ENCODE data around the gene MT1X. TPM values are rescaled to one million over a fixed set of nuclear protein-coding genes. Genes with fewer than 3 reads are reported as not detected.
A peak's percentile ranks its signal among the peaks of the same experiment; 100 is the strongest.

The MT1X gene
- total and polyA plus RNA-seq, 4 donors = 213 to 3,979 (median 1,403) TPM

GRCh38 chr16:56683424-56684172 lies 1.3 kb downstream of the MT1X start:
- WGBS = 37% methylated on average over 5 of the region's 5 CpGs
- peak in 1 of 2 donors; percentile 3 for TF ChIP-seq RXRA (IDR thresholded peaks at IDR 0.05)
- no peak for TF ChIP-seq ATF3 (IDR thresholded peaks at IDR 0.05)
- TF ChIP-seq EGR1 (IDR thresholded peaks at IDR 0.05; ENCODE audit: low read depth in 2 of 2) = peak in 1 of 2 donors; percentile 15
- no peaks in the 10 kb centered on the region for H3K9me3 ChIP-seq (ENCODE audit: control insufficient read depth in 4 of 4, low read length in 3 of 4)
- H3K27ac ChIP-seq (ENCODE audit: low read depth in 1 of 2, low read length in 2 of 2) = peak overlapping the region; percentile 80 to 89
- H3K4me1 ChIP-seq (ENCODE audit: control insufficient read depth in 4 of 4, insufficient read depth in 4 of 4, low read length in 3 of 4) = peaks cover 4 to 19% (median 10%) of the 10 kb centered on the region in 4 donors
- H3K4me3 ChIP-seq (ENCODE audit: low read depth in 1 of 3, low read length in 3 of 3) = peak overlapping the region; percentile 60 to 78 (median 77)
- no peaks in the 10 kb centered on the region for H3K36me3 ChIP-seq (ENCODE audit: control insufficient read depth in 4 of 4, insufficient read depth in 3 of 4, low read depth in 1 of 4, low read length in 3 of 4)
- H3K9ac ChIP-seq (ENCODE audit: low read depth in 1 of 2, low read length in 2 of 2) = peak overlapping the region; percentile 83
- no peak for DNase-seq (ENCODE audit: low spot score)
- no peaks in the 10 kb centered on the region for H3K27me3 ChIP-seq (ENCODE audit: control insufficient read depth in 4 of 4, insufficient read depth in 4 of 4, low read length in 3 of 4)

GRCh38 chr16:56684256-56684925 lies 2.1 kb downstream of the MT1X start:
- H3K27me3 ChIP-seq (ENCODE audit: control insufficient read depth in 4 of 4, insufficient read depth in 4 of 4, low read length in 3 of 4) = no peaks in the 10 kb centered on the region
- peak overlapping the region; percentile 80 to 89 for H3K27ac ChIP-seq (ENCODE audit: low read depth in 1 of 2, low read length in 2 of 2)
- peak overlapping the region; percentile 60 to 78 (median 77) for H3K4me3 ChIP-seq (ENCODE audit: low read depth in 1 of 3, low read length in 3 of 3)
- no peak for DNase-seq (ENCODE audit: low spot score)
- WGBS = 35% methylated on average over 4 of the region's 4 CpGs
- peak overlapping the region; percentile 39 to 83 for H3K9ac ChIP-seq (ENCODE audit: low read depth in 1 of 2, low read length in 2 of 2)
- H3K9me3 ChIP-seq (ENCODE audit: control insufficient read depth in 4 of 4, low read length in 3 of 4) = no peaks in the 10 kb centered on the region
- peak; percentile 13 for TF ChIP-seq HNF4G (IDR thresholded peaks at IDR 0.05)
- peak; percentile 4 for TF ChIP-seq ATF3 (IDR thresholded peaks at IDR 0.05)
- no peak for TF ChIP-seq GABPA (IDR thresholded peaks at IDR 0.05 in 1 of 2, conservative IDR thresholded peaks at IDR 0.05 in 1 of 2)
- TF ChIP-seq RAD21 (IDR thresholded peaks at IDR 0.05) = no peak
- TF ChIP-seq REST (IDR thresholded peaks at IDR 0.05) = no peak
- peak in 1 of 2 donors; percentile 23 for TF ChIP-seq JUND (IDR thresholded peaks at IDR 0.05)
- peak in 1 of 2 donors; percentile 10 for TF ChIP-seq EGR1 (IDR thresholded peaks at IDR 0.05; ENCODE audit: low read depth in 2 of 2)
- TF ChIP-seq RXRA (IDR thresholded peaks at IDR 0.05) = peak in 1 of 2 donors; percentile 1
- no peaks in the 10 kb centered on the region for H3K36me3 ChIP-seq (ENCODE audit: control insufficient read depth in 4 of 4, insufficient read depth in 3 of 4, low read depth in 1 of 4, low read length in 3 of 4)
- H3K4me1 ChIP-seq (ENCODE audit: control insufficient read depth in 4 of 4, insufficient read depth in 4 of 4, low read length in 3 of 4) = peaks cover 4 to 19% (median 10%) of the 10 kb centered on the region in 4 donors

GRCh38 chr16:56684926-56685590 lies 2.8 kb downstream of the MT1X start:
- Histone ChIP-seq H3K27me3 (ENCODE audit: control insufficient read depth in 4 of 4, insufficient read depth in 4 of 4, low read length in 3 of 4) (no peaks in the 10 kb centered on the region), H3K4me1 (ENCODE audit: control insufficient read depth in 4 of 4, insufficient read depth in 4 of 4, low read length in 3 of 4) (peaks cover 4 to 19% (median 10%) of the 10 kb centered on the region in 4 donors), H3K27ac (ENCODE audit: low read depth in 1 of 2, low read length in 2 of 2) (peak overlapping the region; percentile 80 to 89), H3K9me3 (ENCODE audit: control insufficient read depth in 4 of 4, low read length in 3 of 4) (no peaks in the 10 kb centered on the region), H3K4me3 (ENCODE audit: low read depth in 1 of 3, low read length in 3 of 3) (peak overlapping the region in 2 of 3 donors; percentile 60 to 77), H3K9ac (ENCODE audit: low read depth in 1 of 2, low read length in 2 of 2) (no peak overlapping the region), H3K36me3 (ENCODE audit: control insufficient read depth in 4 of 4, insufficient read depth in 3 of 4, low read depth in 1 of 4, low read length in 3 of 4) (no peaks in the 10 kb centered on the region)
- no peak for DNase-seq (ENCODE audit: low spot score)
- 39% methylated on average over 4 of the region's 4 CpGs for WGBS
- TF ChIP-seq TAF1 (conservative IDR thresholded peaks at IDR 0.05) = peak; percentile 89
- peak in 1 of 2 donors; percentile 43 for TF ChIP-seq EGR1 (IDR thresholded peaks at IDR 0.05; ENCODE audit: low read depth in 2 of 2)
- peak; percentile 10 for TF ChIP-seq HNF4G (IDR thresholded peaks at IDR 0.05)
- peak; percentile 28 to 50 for TF ChIP-seq JUND (IDR thresholded peaks at IDR 0.05)
- no peak for TF ChIP-seq FOXA2 (IDR thresholded peaks at IDR 0.05)
- peak; percentile 75 for TF ChIP-seq MAX (IDR thresholded peaks at IDR 0.05)
- TF ChIP-seq ATF3 (IDR thresholded peaks at IDR 0.05) = no peak
- TF ChIP-seq SP1 (IDR thresholded peaks at IDR 0.05) = peak; percentile 52
- TF ChIP-seq YY1 (IDR thresholded peaks at IDR 0.05) = peak; percentile 93
- TF ChIP-seq FOXA1 (IDR thresholded peaks at IDR 0.05) = no peak
- TF ChIP-seq GABPA (IDR thresholded peaks at IDR 0.05 in 1 of 2, conservative IDR thresholded peaks at IDR 0.05 in 1 of 2) = no peak
- TF ChIP-seq CTCF (IDR thresholded peaks at IDR 0.05; ENCODE audit: low read depth, low read length, missing input control) = no peak
- TF ChIP-seq HNF4A (conservative IDR thresholded peaks at IDR 0.05) = peak; percentile 35 to 82
